Measurements from ENCODE around the gene PPP1R3D. TPM values are rescaled to one million over a fixed set of nuclear protein-coding genes. Genes with fewer than 3 reads are reported as not detected.

Gene PPP1R3D
- polyA plus RNA-seq, 4 donors: 3.2 to 8.3 (median 4.5) TPM

DNA sequence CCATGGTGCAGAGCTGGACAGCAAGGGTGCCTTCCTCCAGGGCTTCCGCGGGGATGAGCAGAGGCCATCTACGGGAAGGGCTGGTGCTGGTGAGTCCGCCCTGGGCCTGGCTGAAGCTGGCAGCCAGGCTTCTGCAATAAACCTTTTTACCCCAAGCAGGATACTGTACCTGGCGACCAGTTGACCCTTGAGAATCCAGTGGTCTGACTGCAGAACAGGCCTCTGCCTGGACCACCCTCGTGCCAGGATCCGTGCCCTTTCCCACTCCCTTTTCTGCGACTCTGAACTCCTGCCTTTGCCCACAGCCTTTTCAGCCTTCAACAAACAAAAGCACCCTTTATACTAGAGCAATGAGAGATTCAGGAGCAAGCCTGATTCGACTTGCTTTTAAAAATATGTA lies 37.0 kb upstream of the PPP1R3D start:
- no peak overlapping the region for H3K4me3 ChIP-seq (ENCODE audit: low read depth in 1 of 3, low read length in 3 of 3)
- no peak for FAIRE-seq
- WGBS, 3 donors: 84 to 92% (median 90%) methylated on average over 9 of the region's 9 CpGs

DNA sequence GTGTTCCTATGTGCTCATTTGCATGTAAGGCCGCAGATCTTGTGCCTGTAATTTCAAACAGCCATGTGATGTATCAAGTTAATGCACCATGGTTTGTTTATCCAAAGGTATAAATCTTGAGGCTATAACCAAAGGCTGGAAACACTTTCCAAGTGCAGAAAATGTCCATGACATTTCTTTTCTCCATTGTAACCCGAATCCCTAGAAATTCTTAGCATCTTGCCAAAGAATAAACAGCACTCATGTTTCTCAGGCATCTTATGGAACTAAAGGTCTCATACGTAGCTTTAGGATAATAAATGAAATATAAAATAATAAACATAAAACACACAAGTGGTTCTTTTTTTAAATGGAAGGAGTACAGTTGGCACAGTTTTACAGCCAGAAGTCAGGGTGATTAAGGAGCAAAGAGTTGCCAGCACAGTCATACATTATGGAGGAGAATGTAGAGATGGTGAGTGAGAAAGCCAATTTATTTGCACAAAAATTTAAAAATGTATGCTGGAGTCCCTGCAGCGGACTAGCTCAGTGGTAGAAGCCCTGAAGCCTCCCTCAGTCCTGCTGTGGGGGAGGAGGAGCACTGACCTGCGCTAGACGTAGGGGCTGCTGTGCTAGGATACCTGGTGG lies 36.2 kb upstream of the PPP1R3D start:
- H3K4me1 ChIP-seq (ENCODE audit: control insufficient read depth in 3 of 3, insufficient read depth in 2 of 3, low read depth in 1 of 3, low read length in 2 of 3): no peaks in the 10 kb centered on the region
- H3K4me3 ChIP-seq (ENCODE audit: low read depth in 1 of 3, low read length in 3 of 3): no peak overlapping the region
- FAIRE-seq (no peak), DNase-seq (no peak)
- WGBS, 3 donors: 69 to 91% (median 87%) methylated on average over 6 of the region's 6 CpGs
- H3K27ac ChIP-seq (ENCODE audit: low read depth in 1 of 3, low read length in 2 of 3): no peak overlapping the region
- no peaks in the 10 kb centered on the region for H3K9me3 ChIP-seq (ENCODE audit: control insufficient read depth in 2 of 2, insufficient read depth in 1 of 2, low read depth in 1 of 2, low read length in 1 of 2)
- no peaks in the 10 kb centered on the region for H3K36me3 ChIP-seq (ENCODE audit: control insufficient read depth in 3 of 3, insufficient read depth in 2 of 3, low read depth in 1 of 3, low read length in 3 of 3)
- no peaks in the 10 kb centered on the region for H3K27me3 ChIP-seq (ENCODE audit: control insufficient read depth in 3 of 3, insufficient read depth in 3 of 3, low read length in 3 of 3)

More for the DNA sequence above, 37.0 kb upstream of the PPP1R3D start:
- Histone ChIP-seq H3K9me3 (ENCODE audit: control insufficient read depth in 2 of 2, insufficient read depth in 1 of 2, low read depth in 1 of 2, low read length in 1 of 2) (no peaks in the 10 kb centered on the region), H3K27me3 (ENCODE audit: control insufficient read depth in 3 of 3, insufficient read depth in 3 of 3, low read length in 3 of 3) (no peaks in the 10 kb centered on the region), H3K36me3 (ENCODE audit: control insufficient read depth in 3 of 3, insufficient read depth in 2 of 3, low read depth in 1 of 3, low read length in 3 of 3) (no peaks in the 10 kb centered on the region), H3K4me1 (ENCODE audit: control insufficient read depth in 3 of 3, insufficient read depth in 2 of 3, low read depth in 1 of 3, low read length in 2 of 3) (no peaks in the 10 kb centered on the region), H3K27ac (ENCODE audit: low read depth in 1 of 3, low read length in 2 of 3) (no peak overlapping the region)
- DNase-seq: no peak

- H3K4me1 ChIP-seq (ENCODE audit: control insufficient read depth in 3 of 3, insufficient read depth in 2 of 3, low read depth in 1 of 3, low read length in 2 of 3): no peaks in the 10 kb centered on the region
- H3K4me3 ChIP-seq (ENCODE audit: low read depth in 1 of 3, low read length in 3 of 3): no peak overlapping the region
- FAIRE-seq (no peak), DNase-seq (peak; percentile 61 to 70)
- H3K36me3 ChIP-seq (ENCODE audit: control insufficient read depth in 3 of 3, insufficient read depth in 2 of 3, low read depth in 1 of 3, low read length in 3 of 3): no peaks in the 10 kb centered on the region
- no peaks in the 10 kb centered on the region for H3K9me3 ChIP-seq (ENCODE audit: control insufficient read depth in 2 of 2, insufficient read depth in 1 of 2, low read depth in 1 of 2, low read length in 1 of 2)
- WGBS, 3 donors: 46 to 74% (median 57%) methylated on average over 12 of the region's 12 CpGs
- H3K27me3 ChIP-seq (ENCODE audit: control insufficient read depth in 3 of 3, insufficient read depth in 3 of 3, low read length in 3 of 3): no peaks in the 10 kb centered on the region
- no peak overlapping the region for H3K27ac ChIP-seq (ENCODE audit: low read depth in 1 of 3, low read length in 2 of 3)
Measured at GRCh38 chr20:59972037-59972801, 32.1 kb upstream of the PPP1R3D start.

- Histone ChIP-seq H3K4me3 (ENCODE audit: low read depth in 1 of 3, low read length in 3 of 3) (no peak overlapping the region), H3K27ac (ENCODE audit: low read depth in 1 of 3, low read length in 2 of 3) (no peak overlapping the region), H3K4me1 (ENCODE audit: control insufficient read depth in 3 of 3, insufficient read depth in 2 of 3, low read depth in 1 of 3, low read length in 2 of 3) (no peaks in the 10 kb centered on the region), H3K36me3 (ENCODE audit: control insufficient read depth in 3 of 3, insufficient read depth in 2 of 3, low read depth in 1 of 3, low read length in 3 of 3) (no peaks in the 10 kb centered on the region), H3K9me3 (ENCODE audit: control insufficient read depth in 2 of 2, insufficient read depth in 1 of 2, low read depth in 1 of 2, low read length in 1 of 2) (no peaks in the 10 kb centered on the region), H3K27me3 (ENCODE audit: control insufficient read depth in 3 of 3, insufficient read depth in 3 of 3, low read length in 3 of 3) (no peaks in the 10 kb centered on the region)
- FAIRE-seq (no peak), DNase-seq (no peak)
- 80 to 100% (median 85%) methylated on average over 1 of the region's 1 CpG for WGBS, 3 donors
Measured at GRCh38 chr20:59971428-59971827, 31.3 kb upstream of the PPP1R3D start.

DNA sequence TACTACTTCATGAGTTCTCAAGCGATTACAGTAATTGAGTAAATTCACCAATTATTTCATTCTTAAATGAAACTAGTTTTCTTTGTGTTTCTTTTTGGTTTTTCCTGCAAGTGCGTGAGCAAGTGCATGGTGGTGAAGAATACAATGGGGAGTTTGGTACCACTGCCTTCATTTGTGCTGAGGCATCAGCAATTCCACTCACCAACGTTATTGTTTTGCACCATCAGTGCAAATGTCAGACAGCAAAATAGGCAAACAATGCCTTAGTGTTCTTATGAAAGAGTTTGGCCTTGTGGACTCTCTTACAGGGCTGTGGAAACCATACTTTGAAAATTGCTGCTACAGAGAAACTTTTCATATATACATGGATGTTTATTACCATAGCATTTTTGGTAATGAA lies 26.3 kb upstream of the PPP1R3D start:
- Histone ChIP-seq H3K36me3 (ENCODE audit: control insufficient read depth in 3 of 3, insufficient read depth in 2 of 3, low read depth in 1 of 3, low read length in 3 of 3) (no peaks in the 10 kb centered on the region), H3K4me1 (ENCODE audit: control insufficient read depth in 3 of 3, insufficient read depth in 2 of 3, low read depth in 1 of 3, low read length in 2 of 3) (no peaks in the 10 kb centered on the region), H3K27me3 (ENCODE audit: control insufficient read depth in 3 of 3, insufficient read depth in 3 of 3, low read length in 3 of 3) (no peaks in the 10 kb centered on the region), H3K9me3 (ENCODE audit: control insufficient read depth in 2 of 2, insufficient read depth in 1 of 2, low read depth in 1 of 2, low read length in 1 of 2) (no peaks in the 10 kb centered on the region), H3K4me3 (ENCODE audit: low read depth in 1 of 3, low read length in 3 of 3) (no peak overlapping the region), H3K27ac (ENCODE audit: low read depth in 1 of 3, low read length in 2 of 3) (no peak overlapping the region)
- WGBS, 3 donors: 71 to 79% (median 75%) methylated on average over 3 of the region's 3 CpGs
- DNase-seq (no peak), FAIRE-seq (no peak)

- H3K27ac ChIP-seq (ENCODE audit: low read depth in 1 of 3, low read length in 2 of 3): no peak overlapping the region
- 84 to 91% (median 89%) methylated on average over 6 of the region's 6 CpGs for WGBS, 3 donors
- no peak for DNase-seq
- no peaks in the 10 kb centered on the region for H3K9me3 ChIP-seq (ENCODE audit: control insufficient read depth in 2 of 2, insufficient read depth in 1 of 2, low read depth in 1 of 2, low read length in 1 of 2)
- no peak for FAIRE-seq
- no peaks in the 10 kb centered on the region for H3K4me1 ChIP-seq (ENCODE audit: control insufficient read depth in 3 of 3, insufficient read depth in 2 of 3, low read depth in 1 of 3, low read length in 2 of 3)
- H3K27me3 ChIP-seq (ENCODE audit: control insufficient read depth in 3 of 3, insufficient read depth in 3 of 3, low read length in 3 of 3): no peaks in the 10 kb centered on the region
- no peaks in the 10 kb centered on the region for H3K36me3 ChIP-seq (ENCODE audit: control insufficient read depth in 3 of 3, insufficient read depth in 2 of 3, low read depth in 1 of 3, low read length in 3 of 3)
- H3K4me3 ChIP-seq (ENCODE audit: low read depth in 1 of 3, low read length in 3 of 3): no peak overlapping the region
Measured at GRCh38 chr20:59962155-59962554, 22.1 kb upstream of the PPP1R3D start.

GRCh38 chr20:59961423-59961822 lies 21.3 kb upstream of the PPP1R3D start:
- Histone ChIP-seq H3K36me3 (ENCODE audit: control insufficient read depth in 3 of 3, insufficient read depth in 2 of 3, low read depth in 1 of 3, low read length in 3 of 3) (no peaks in the 10 kb centered on the region), H3K27me3 (ENCODE audit: control insufficient read depth in 3 of 3, insufficient read depth in 3 of 3, low read length in 3 of 3) (no peaks in the 10 kb centered on the region), H3K4me1 (ENCODE audit: control insufficient read depth in 3 of 3, insufficient read depth in 2 of 3, low read depth in 1 of 3, low read length in 2 of 3) (no peaks in the 10 kb centered on the region), H3K9me3 (ENCODE audit: control insufficient read depth in 2 of 2, insufficient read depth in 1 of 2, low read depth in 1 of 2, low read length in 1 of 2) (no peaks in the 10 kb centered on the region), H3K4me3 (ENCODE audit: low read depth in 1 of 3, low read length in 3 of 3) (no peak overlapping the region), H3K27ac (ENCODE audit: low read depth in 1 of 3, low read length in 2 of 3) (no peak overlapping the region)
- 31 to 71% (median 41%) methylated on average over 2 of the region's 2 CpGs for WGBS, 3 donors
- FAIRE-seq (no peak), DNase-seq (no peak)

- H3K36me3 ChIP-seq (ENCODE audit: control insufficient read depth in 3 of 3, insufficient read depth in 2 of 3, low read depth in 1 of 3, low read length in 3 of 3): no peaks in the 10 kb centered on the region
- FAIRE-seq (no peak), DNase-seq (no peak)
- H3K27ac ChIP-seq (ENCODE audit: low read depth in 1 of 3, low read length in 2 of 3): no peak overlapping the region
- H3K4me3 ChIP-seq (ENCODE audit: low read depth in 1 of 3, low read length in 3 of 3): no peak overlapping the region
- 61 to 83% (median 81%) methylated on average over 4 of the region's 4 CpGs for WGBS, 3 donors
- no peaks in the 10 kb centered on the region for H3K9me3 ChIP-seq (ENCODE audit: control insufficient read depth in 2 of 2, insufficient read depth in 1 of 2, low read depth in 1 of 2, low read length in 1 of 2)
- H3K27me3 ChIP-seq (ENCODE audit: control insufficient read depth in 3 of 3, insufficient read depth in 3 of 3, low read length in 3 of 3): no peaks in the 10 kb centered on the region
- no peaks in the 10 kb centered on the region for H3K4me1 ChIP-seq (ENCODE audit: control insufficient read depth in 3 of 3, insufficient read depth in 2 of 3, low read depth in 1 of 3, low read length in 2 of 3)
Measured at GRCh38 chr20:59958626-59959025, 18.5 kb upstream of the PPP1R3D start.
